H1 (cell line): Measurements from ENCODE around the gene KRT35.

Experiments used
- CTCF ChIP-seq, 3 experiments: IDR thresholded peaks; 1 replicate in 2 of 3; 2 replicates in 1 of 3; pipeline versions ENCODE4 v1.5.1 to v1.6.1; 2011; ENCODE audit warnings: low read length in 3 of 3, mild to moderate bottlenecking in 3 of 3, inconsistent platforms in 2 of 3, low read depth in 1 of 3, moderate library complexity in 1 of 3; ENCODE audit not compliant: insufficient read depth in 1 of 3; ENCODE audit errors: control extremely low read depth in 1 of 3
- EZH2 ChIP-seq: fragments of 200-600 bp; sonication (generic); IDR thresholded peaks from 2 replicates; pipeline ENCODE4 v1.7.1; 2012; ENCODE audit warnings: low read depth, mild to moderate bottlenecking, moderate library complexity, low read length, inconsistent platforms; ENCODE audit not compliant: severe bottlenecking
- HDAC6 ChIP-seq: IDR thresholded peaks from one replicate; pipeline ENCODE4 v1.7.1; 2012; ENCODE audit warnings: low read depth, mild to moderate bottlenecking, inconsistent platforms, low read length, moderate library complexity
- MAX ChIP-seq: IDR thresholded peaks from 2 replicates; pipeline ENCODE4 v1.6.1; 2012; ENCODE audit warnings: inconsistent platforms
- POLR2A ChIP-seq, 2 experiments: IDR thresholded peaks; 1 replicate in 1 of 2; 2 replicates in 1 of 2; pipeline ENCODE4 v1.6.1; 2011; ENCODE audit warnings: low read depth in 2 of 2, low read length in 2 of 2, mild to moderate bottlenecking in 2 of 2; ENCODE audit errors: control extremely low read depth in 1 of 2
- POLR2AphosphoS5 ChIP-seq: IDR thresholded peaks from 2 replicates; pipeline ENCODE4 v1.6.1; 2011; ENCODE audit warnings: low read depth, low read length
- RXRA ChIP-seq: IDR thresholded peaks from 2 replicates; pipeline ENCODE4 v1.6.1; 2011; ENCODE audit warnings: low read depth, mild to moderate bottlenecking, low read length, moderate library complexity; ENCODE audit not compliant: insufficient read depth
- SAP30 ChIP-seq: fragments of 300-600 bp; sonication (generic); IDR thresholded peaks from 2 replicates; pipeline ENCODE4 v1.7.1; 2012; ENCODE audit warnings: low read length, moderate library complexity, mild to moderate bottlenecking, inconsistent platforms; ENCODE audit not compliant: insufficient read depth, insufficient replicate concordance
- TCF12 ChIP-seq: IDR thresholded peaks from 2 replicates; pipeline ENCODE4 v1.6.1; 2011; ENCODE audit warnings: low read depth, mild to moderate bottlenecking, low read length
- USF2 ChIP-seq: IDR thresholded peaks from 2 replicates; pipeline ENCODE4 v1.6.1; 2011; ENCODE audit warnings: low read length, improper control_type of control experiment
- TF ChIP-seq, protein P1 (sequence below): IDR thresholded peaks from 2 replicates; pipeline ENCODE4 v1.6.1; 2012; ENCODE audit warnings: low read length, inconsistent platforms

GRCh38 chr17:41530062-41531048 lies 49.4 kb upstream of the KRT35 start:
- TF ChIP-seq POLR2AphosphoS5 (no peak), MAX (no peak), CTCF (IDR thresholded peaks at IDR 0.05; ENCODE audit: control extremely low read depth in 1 of 3, insufficient read depth in 1 of 3, low read depth in 1 of 3, low read length in 3 of 3) (no peak), USF2 (no peak), POLR2A (IDR thresholded peaks at IDR 0.05; ENCODE audit: control extremely low read depth in 1 of 2, low read depth in 2 of 2, low read length in 2 of 2) (no peak), HDAC6 (no peak), RXRA (no peak), EZH2 (no peak), SAP30 (no peak), TCF12 (no peak)
- TF ChIP-seq, protein P1, sequence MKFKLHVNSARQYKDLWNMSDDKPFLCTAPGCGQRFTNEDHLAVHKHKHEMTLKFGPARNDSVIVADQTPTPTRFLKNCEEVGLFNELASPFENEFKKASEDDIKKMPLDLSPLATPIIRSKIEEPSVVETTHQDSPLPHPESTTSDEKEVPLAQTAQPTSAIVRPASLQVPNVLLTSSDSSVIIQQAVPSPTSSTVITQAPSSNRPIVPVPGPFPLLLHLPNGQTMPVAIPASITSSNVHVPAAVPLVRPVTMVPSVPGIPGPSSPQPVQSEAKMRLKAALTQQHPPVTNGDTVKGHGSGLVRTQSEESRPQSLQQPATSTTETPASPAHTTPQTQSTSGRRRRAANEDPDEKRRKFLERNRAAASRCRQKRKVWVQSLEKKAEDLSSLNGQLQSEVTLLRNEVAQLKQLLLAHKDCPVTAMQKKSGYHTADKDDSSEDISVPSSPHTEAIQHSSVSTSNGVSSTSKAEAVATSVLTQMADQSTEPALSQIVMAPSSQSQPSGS, result no peak
